Stimulated activated memory B cell treated with anti-CD40 and anti-IgM and Interleukin-4, amounts not matched to agents 10 μg/mL and 1 μg/mL and 100 μg/mL, for 72 hours (primary cell): ENCODE measurements around the gene SLC45A3.
A peak's percentile ranks its signal among the peaks of the same experiment; 100 is the strongest.

Source experiments
- ATAC-seq: fragments of 150-1000 bp; cut with Tn5 transposase; 2 replicates; pipeline ENCODE4 v1.10.0; 2021
- H3K27ac Mint-ChIP-seq: one replicate; pipeline ENCODE4 v1.8.0; 2022; ENCODE audit warnings: mild to moderate bottlenecking, mixed read lengths
- H3K27me3 Mint-ChIP-seq: one replicate; pipeline ENCODE4 v1.8.0; 2022; ENCODE audit warnings: mixed read lengths
- H3K36me3 Mint-ChIP-seq: one replicate; pipeline ENCODE4 v1.8.0; 2022; ENCODE audit warnings: mixed read lengths
- H3K4me1 Mint-ChIP-seq: one replicate; pipeline ENCODE4 v1.8.0; 2022; ENCODE audit warnings: mixed read lengths
- H3K4me3 Mint-ChIP-seq: one replicate; pipeline ENCODE4 v1.8.0; 2022; ENCODE audit warnings: mild to moderate bottlenecking, moderate library complexity, mixed read lengths
- H3K9me3 Mint-ChIP-seq: one replicate; pipeline ENCODE4 v1.8.0; 2022; ENCODE audit warnings: mixed read lengths

SLC45A3 gene

DNA sequence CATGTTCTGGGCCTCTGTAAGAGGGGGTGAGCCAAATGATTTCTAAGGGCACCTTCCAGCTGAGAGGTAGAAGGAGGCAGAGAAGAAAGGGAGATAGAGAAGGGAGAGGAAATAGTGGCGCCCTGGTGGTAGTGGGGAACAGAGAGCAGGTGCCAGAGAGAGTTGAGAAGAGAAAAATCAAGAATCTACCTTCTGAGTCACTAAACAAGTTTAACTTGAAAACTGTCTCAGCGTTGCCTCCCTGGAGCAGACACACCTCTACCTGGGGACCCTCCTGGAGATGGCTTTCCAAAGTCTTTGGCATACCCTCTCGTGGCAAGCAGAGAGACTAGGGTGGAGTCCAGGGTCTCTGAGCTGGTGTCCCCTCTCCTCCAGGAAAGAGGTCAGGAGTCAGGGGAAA lies 1.1 kb upstream of the SLC45A3 start:
- H3K36me3 Mint-ChIP-seq, result no peaks in the 10 kb centered on the region
- peak overlapping the region; percentile 83 for H3K27ac Mint-ChIP-seq
- H3K27me3 Mint-ChIP-seq, result no peaks in the 10 kb centered on the region
- ATAC-seq, result no peak
- peaks cover 32% of the 10 kb centered on the region for H3K4me1 Mint-ChIP-seq
- H3K9me3 Mint-ChIP-seq, result no peaks in the 10 kb centered on the region
- peak overlapping the region; percentile 74 for H3K4me3 Mint-ChIP-seq

DNA sequence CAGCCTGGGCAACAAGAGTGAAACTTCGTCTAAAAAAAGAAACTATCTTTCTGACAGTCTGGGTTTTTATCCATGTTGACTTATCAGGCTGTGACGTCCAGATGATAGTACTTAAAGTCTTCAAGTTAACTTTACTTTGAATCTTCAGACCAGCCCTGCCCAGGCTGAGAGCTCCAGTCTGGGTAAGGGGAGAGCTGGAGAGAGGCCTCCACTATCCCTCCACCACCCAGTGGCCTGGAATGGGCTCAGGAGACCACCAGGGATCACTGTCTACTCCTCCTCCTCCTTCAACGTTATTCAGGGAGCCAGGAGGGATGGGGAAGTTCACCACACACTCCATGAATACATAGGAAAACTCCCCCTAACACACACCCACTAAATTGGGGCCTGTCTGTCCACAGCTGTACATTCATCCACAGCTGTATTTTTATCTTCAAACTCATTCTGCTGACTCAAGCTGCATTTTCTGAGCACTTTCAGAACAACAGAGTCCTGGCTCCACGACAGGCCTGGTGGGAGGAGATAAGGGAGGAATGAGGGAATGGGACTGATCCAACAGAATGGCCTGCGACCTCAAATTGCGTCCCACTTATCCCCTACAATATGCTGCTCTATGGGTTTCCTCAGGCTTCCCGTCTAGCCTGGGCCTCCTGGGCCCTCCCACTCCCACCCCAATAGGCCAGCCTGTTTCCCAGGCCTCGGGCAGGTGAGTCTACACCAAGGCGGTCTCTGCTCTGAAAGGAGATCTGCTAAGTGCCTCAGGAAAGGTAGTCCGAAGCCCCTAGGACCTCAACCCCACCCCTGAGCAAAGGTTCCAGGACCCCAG lies 1.8 kb downstream of the SLC45A3 start:
- no peaks in the 10 kb centered on the region for H3K9me3 Mint-ChIP-seq
- H3K36me3 Mint-ChIP-seq, result no peaks in the 10 kb centered on the region
- H3K27me3 Mint-ChIP-seq, result no peaks in the 10 kb centered on the region
- peaks cover 44% of the 10 kb centered on the region for H3K4me1 Mint-ChIP-seq
- peak overlapping the region; percentile 83 for H3K27ac Mint-ChIP-seq
- ATAC-seq, result no peak
- peak overlapping the region; percentile 91 for H3K4me3 Mint-ChIP-seq

DNA sequence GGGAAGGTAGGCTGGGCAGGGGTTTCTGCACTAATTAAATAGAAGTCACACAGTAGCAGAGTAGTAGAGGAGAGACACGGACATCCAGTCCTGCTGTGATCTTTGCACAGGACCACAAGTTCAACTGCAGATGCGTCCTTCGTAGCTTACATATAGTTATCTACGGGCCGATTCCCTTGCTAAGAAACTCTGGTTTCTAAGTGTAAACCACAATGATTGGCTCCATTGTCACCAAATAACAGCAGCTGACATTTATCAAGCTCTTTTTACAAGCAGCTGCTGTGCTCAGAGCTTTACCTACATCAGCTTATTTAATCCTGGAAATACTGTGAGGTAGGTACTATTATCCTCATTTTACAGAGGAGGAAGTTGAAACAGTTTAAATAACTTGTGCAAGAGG lies 3.1 kb downstream of the SLC45A3 start:
- H3K27me3 Mint-ChIP-seq, result no peaks in the 10 kb centered on the region
- H3K9me3 Mint-ChIP-seq, result no peaks in the 10 kb centered on the region
- peak overlapping the region; percentile 12 for H3K27ac Mint-ChIP-seq
- no peak for ATAC-seq
- no peaks in the 10 kb centered on the region for H3K36me3 Mint-ChIP-seq
- no peak overlapping the region for H3K4me3 Mint-ChIP-seq
- H3K4me1 Mint-ChIP-seq, result peaks cover 55% of the 10 kb centered on the region

DNA sequence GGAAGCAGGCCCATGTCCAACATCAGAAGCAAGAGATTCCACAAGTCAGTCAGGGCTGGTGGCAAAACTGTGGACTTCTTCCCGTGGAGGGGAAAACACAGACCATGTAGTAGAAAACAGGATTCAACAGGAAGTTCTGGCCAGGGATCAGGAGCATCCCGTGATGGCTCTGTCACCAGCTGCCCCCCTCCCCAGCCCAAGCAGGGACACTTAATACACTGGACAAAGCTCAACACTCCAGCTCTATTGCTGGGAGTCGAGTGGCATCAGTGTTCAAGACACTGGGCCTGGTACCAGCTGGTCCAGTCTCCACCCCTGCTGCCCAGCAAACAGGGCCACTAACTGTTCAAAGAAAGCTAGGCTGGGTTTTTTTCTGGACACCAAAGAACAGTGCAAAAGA lies 3.7 kb downstream of the SLC45A3 start:
- H3K4me3 Mint-ChIP-seq, result no peak overlapping the region
- peaks cover 61% of the 10 kb centered on the region for H3K4me1 Mint-ChIP-seq
- peak overlapping the region; percentile 12 for H3K27ac Mint-ChIP-seq
- ATAC-seq, result no peak
- no peaks in the 10 kb centered on the region for H3K27me3 Mint-ChIP-seq
- H3K9me3 Mint-ChIP-seq, result no peaks in the 10 kb centered on the region
- H3K36me3 Mint-ChIP-seq, result no peaks in the 10 kb centered on the region

DNA sequence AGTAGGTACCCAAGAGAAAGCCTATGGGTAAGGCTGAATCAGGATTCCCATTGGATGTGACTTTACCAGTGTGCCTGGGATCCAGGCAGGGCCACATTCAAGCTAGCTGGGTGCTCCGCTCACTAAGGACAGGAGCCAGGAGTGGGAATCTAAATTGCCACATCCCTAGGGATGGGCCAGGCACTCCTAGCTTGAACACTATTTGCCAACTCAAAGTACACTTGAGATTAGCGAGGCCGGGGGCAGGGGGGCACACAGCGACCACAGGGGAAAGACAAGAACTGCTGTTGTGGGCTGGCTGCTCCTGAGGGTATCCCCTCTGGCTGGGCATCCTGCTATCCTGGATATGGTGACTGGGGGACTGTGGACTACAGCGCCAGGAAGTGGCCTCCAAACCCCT lies 4.3 kb downstream of the SLC45A3 start:
- H3K36me3 Mint-ChIP-seq, result no peaks in the 10 kb centered on the region
- H3K27me3 Mint-ChIP-seq, result no peaks in the 10 kb centered on the region
- H3K4me3 Mint-ChIP-seq, result no peak overlapping the region
- peak overlapping the region; percentile 12 for H3K27ac Mint-ChIP-seq
- no peaks in the 10 kb centered on the region for H3K9me3 Mint-ChIP-seq
- ATAC-seq, result no peak
- H3K4me1 Mint-ChIP-seq, result peaks cover 64% of the 10 kb centered on the region

DNA sequence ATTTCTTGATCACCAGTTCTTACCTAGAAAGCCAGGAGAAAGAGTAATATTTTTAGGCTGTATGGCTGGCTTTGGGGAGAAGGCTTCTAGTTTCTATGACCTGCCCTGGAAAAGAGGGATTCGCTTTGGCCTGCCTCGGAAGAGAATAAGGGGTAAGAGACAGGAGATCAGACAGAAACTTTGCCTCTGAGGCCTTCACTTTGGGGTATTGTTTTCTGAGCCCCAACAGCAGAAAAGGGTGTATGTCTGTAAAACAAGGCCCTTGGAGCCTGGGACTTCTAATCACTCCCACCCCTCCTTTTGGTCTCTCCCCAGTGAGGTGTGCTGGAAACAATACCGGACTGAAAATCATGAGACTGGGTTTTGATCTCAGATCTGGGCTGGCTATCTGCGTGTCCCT lies 5.1 kb downstream of the SLC45A3 start:
- Mint-ChIP-seq H3K27ac (peak overlapping the region; percentile 12), H3K4me1 (peaks cover 66% of the 10 kb centered on the region), H3K36me3 (no peaks in the 10 kb centered on the region), H3K9me3 (no peaks in the 10 kb centered on the region), H3K4me3 (no peak overlapping the region), H3K27me3 (no peaks in the 10 kb centered on the region)
- ATAC-seq, result no peak

DNA sequence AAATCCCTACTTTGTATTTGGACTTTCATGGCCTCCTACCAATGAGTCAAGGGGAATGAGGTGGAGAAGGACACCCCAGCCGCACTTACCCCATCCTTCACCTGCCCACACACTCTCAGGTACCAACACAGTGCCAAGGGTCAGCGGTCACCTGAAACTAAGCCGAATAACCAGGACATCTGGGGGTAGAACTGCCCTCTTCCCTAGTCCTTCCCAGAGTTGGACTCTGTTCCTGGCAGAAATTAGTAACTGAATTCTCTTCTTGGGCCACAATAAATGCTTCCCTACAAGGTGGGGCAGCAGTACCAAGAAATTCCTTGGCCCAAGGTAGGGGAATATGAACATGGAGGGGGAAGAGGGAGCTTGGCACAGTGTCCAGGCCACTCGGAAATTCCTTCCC lies 7.3 kb downstream of the SLC45A3 start:
- Mint-ChIP-seq H3K27me3 (no peaks in the 10 kb centered on the region), H3K36me3 (no peaks in the 10 kb centered on the region), H3K4me3 (no peak overlapping the region), H3K9me3 (no peaks in the 10 kb centered on the region), H3K27ac (no peak overlapping the region), H3K4me1 (peaks cover 75% of the 10 kb centered on the region)
- no peak for ATAC-seq

DNA sequence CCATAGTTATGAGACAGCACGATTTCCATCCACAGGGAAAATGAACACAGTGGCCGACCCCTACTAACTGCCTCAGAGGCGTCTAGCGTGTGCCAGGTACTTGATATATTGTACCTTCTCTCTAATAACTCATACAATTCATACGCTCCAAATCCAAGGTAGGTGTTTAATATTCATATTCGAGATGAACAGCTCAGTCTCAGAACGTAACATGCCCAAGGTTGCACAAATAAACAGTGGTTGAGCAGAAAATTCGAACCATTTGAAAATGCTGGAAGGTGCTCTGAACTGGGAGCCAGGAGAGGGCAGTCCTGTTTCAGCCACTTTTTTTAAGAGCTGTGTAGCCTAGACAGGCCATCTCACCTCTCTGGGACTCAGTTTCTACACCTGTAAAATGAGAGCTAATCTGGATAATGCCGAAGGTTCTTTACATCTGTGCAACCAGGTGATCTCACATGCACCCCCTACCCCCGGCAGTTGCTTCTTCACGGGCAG lies 7.9 kb downstream of the SLC45A3 start:
- peaks cover 79% of the 10 kb centered on the region for H3K4me1 Mint-ChIP-seq
- H3K36me3 Mint-ChIP-seq, result no peaks in the 10 kb centered on the region
- H3K27me3 Mint-ChIP-seq, result no peaks in the 10 kb centered on the region
- H3K9me3 Mint-ChIP-seq, result no peaks in the 10 kb centered on the region
- no peak overlapping the region for H3K4me3 Mint-ChIP-seq
- ATAC-seq, result no peak
- peak overlapping the region; percentile 86 for H3K27ac Mint-ChIP-seq

DNA sequence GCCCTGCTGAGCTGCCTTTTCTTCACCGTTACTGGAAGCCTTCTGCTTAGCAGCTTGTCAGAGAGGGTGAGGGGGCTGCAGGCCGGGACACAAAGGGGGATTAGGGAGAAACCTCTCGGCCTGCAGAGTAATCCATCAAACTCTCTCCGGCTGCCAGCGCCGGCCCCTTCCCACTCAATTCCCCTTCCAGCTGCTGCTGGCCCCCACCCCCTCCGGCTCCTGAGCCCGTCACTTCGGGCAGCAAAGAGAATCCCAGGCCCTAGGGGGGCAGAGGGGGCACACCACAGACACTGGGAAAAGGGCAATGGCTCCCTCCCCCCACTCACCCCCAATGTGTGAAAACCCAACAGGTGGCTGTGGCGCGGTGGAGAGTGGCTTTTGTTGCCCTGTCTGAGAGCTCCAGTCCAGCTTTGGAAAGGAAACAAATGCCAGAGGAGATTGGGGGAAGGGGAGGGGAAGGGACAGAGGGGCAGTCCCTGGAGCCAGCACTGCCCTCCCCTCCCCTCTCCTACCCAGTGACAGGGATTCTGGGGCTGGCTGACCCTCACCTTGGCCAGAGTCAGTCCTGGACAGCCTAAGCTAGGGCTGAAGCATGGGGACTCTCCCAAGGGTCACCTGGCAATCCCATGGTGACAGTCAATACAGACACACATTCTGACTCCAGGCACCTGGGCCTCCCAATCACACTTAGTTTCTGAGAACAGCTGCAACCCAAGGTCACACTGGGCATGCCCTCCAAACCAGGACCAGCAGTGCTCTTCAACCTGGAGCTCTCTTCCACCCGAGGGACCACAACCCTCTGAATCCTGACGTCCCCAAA lies 9.5 kb downstream of the SLC45A3 start:
- Mint-ChIP-seq H3K9me3 (no peaks in the 10 kb centered on the region), H3K36me3 (no peaks in the 10 kb centered on the region), H3K4me3 (peak overlapping the region; percentile 23), H3K4me1 (peaks cover 78% of the 10 kb centered on the region), H3K27ac (peak overlapping the region; percentile 86), H3K27me3 (no peaks in the 10 kb centered on the region)
- ATAC-seq, result no peak

DNA sequence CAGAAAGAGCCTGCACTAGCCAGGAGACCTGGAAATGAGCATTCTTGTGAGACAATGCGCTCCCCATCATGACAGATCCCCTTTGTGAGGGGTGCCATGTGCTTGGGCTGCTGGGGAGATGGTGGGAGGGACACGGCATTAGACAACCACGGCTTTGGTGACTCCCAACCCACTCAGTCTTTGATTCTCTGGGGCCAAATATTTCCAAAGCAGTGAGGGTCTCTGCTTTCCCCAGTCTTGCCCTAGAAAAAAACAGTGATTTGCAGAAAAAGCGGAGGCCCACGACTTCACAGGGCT lies 10.2 kb downstream of the SLC45A3 start:
- peaks cover 81% of the 10 kb centered on the region for H3K4me1 Mint-ChIP-seq
- ATAC-seq, result no peak
- peak overlapping the region; percentile 86 for H3K27ac Mint-ChIP-seq
- no peaks in the 10 kb centered on the region for H3K27me3 Mint-ChIP-seq
- peak overlapping the region; percentile 75 for H3K4me3 Mint-ChIP-seq
- H3K36me3 Mint-ChIP-seq, result no peaks in the 10 kb centered on the region
- no peaks in the 10 kb centered on the region for H3K9me3 Mint-ChIP-seq

DNA sequence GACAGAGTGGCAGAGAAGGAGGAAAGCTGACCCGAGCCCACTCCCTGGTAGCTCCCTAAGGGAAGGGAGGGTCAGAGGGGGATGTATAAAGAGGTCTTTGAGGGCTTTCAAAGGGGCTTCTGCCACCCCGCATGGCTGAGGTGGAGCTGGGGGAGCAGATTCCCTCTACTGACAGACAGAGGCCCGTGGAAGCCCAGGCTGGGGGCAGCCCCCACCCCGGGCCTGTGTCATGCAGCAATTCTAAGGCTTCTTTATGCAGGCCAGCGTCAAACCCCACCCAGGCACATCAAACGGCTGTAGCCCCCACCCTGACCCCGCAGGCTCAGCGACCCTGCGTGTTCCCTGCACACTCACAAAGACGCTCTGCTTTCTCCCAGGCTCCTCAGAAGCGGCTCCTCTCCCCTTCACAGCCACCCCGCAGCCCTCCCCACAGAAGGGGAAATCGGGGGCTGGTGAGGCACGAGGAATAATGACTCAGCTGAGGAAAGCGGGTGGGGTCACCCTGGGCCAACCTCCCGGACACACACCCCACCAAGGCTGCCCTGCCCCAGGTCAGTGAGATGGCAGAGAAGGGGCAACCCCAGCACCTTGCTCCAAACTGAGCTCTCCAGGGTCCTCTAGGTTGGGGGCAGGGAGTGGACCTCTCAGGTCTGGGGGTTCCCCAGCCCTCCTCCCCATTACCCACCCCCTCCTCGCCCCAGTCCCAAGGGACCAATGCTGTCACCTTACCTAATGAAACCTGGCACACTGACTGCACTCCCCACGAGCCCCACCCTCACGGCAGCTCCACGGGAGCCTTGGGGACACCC lies 10.8 kb downstream of the SLC45A3 start:
- ATAC-seq, result peak; percentile 77
- Mint-ChIP-seq H3K27ac (peak overlapping the region; percentile 86), H3K4me3 (peak overlapping the region; percentile 75), H3K4me1 (peaks cover 86% of the 10 kb centered on the region), H3K36me3 (no peaks in the 10 kb centered on the region), H3K27me3 (no peaks in the 10 kb centered on the region), H3K9me3 (no peaks in the 10 kb centered on the region)

DNA sequence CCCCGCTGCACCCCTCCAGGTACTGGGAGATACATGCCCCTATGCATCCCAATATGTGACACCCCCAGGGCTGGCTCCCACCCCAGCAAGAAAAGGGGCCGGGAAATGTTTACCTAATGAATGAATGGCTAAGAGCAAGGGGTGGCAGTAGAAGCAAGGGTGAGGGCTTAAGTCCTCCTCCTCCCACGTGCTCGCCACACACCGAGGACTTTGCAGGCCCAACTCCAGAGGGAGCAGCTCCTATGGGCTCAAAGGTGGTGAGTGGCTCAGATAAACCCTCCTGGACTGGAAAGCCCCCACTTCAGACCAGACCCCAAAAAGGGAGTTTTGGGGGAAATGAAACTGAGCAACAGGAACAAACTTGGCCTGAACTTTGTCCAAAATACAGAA lies 11.4 kb downstream of the SLC45A3 start:
- Mint-ChIP-seq H3K4me3 (peak overlapping the region; percentile 75), H3K27me3 (no peaks in the 10 kb centered on the region), H3K27ac (peak overlapping the region; percentile 86), H3K9me3 (no peaks in the 10 kb centered on the region), H3K4me1 (peaks cover 92% of the 10 kb centered on the region), H3K36me3 (no peaks in the 10 kb centered on the region)
- peak; percentile 75 for ATAC-seq

DNA sequence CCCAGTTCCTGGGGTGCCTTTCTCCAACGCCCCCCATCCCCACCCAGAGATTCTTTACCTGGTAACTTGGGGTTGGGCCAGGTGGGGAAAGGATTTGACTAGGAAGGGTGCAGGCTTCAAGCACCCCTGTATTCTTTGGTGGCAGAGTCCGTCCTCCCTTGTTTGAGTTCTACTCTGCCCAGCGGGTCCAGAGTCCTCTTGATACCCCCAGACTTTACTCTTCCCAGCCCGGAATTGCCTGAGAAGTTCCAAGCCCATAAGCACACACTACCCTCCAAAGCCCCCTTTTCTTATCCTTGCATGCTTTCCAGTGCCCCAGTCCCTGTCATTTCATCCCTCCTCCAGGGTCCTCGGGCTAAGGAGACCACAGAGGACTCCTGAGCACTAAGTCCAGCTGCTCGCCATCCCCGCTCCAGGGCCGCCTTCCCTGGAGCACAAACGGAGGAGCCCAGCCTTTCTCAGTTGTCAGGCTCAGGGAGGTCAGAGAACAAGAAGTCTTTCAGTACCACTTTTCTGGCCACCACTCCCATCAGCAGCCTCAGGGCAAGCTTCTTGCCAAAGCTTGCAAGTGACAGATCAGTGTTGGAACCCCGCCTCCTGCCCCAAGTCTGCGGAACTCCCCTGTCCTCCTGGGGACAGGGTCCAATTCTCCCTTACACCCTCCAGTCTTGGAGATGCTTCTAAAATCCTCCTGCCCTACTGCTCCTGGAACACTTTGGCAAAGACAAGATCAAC lies 12.2 kb downstream of the SLC45A3 start:
- H3K36me3 Mint-ChIP-seq, result peaks cover 4% of the 10 kb centered on the region
- peak overlapping the region; percentile 86 for H3K27ac Mint-ChIP-seq
- no peaks in the 10 kb centered on the region for H3K27me3 Mint-ChIP-seq
- peak overlapping the region; percentile 46 for H3K4me3 Mint-ChIP-seq
- ATAC-seq, result no peak
- H3K9me3 Mint-ChIP-seq, result no peaks in the 10 kb centered on the region
- H3K4me1 Mint-ChIP-seq, result peaks cover 87% of the 10 kb centered on the region

DNA sequence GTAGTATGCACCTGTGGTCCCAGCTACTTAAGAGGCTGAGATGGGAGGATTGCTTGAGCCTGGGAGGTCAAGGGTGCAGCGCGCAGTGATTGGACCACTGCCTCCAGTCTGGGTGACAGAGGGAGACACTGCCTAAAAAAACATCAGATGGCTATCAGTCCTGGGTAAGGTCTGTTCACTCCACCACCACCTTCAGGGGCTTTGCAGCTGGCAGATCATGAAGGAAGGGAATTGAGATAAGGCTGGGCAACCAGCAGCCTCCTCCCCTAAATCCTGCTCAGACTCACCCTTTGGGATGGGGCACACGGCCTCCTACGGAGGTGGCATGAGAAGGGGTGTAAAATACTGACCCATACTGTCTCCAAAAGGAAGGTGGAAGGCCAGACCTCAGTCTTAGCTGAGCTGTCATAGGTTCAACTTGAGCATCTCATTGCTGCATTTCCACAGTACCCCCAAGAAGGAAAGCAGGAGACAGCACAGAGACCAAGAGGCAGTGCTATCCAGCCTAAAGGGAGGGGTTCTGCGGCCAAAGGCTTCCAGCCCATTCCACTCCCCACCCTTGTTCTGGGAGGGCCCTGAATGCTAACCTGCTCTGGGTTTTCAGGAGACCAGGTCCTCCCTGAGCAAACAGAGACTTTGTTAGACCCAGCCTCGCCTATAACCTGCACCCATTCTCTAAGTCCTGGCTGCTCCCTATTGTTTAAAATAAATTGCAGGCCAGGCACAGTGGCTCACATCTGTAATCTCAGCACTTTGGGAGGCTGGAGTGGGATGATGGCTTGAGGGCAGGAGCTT lies 13.7 kb downstream of the SLC45A3 start:
- H3K4me3 Mint-ChIP-seq, result no peak overlapping the region

More for the DNA sequence above, 13.7 kb downstream of the SLC45A3 start:
- H3K36me3 Mint-ChIP-seq, result peaks cover 4% of the 10 kb centered on the region
- no peaks in the 10 kb centered on the region for H3K9me3 Mint-ChIP-seq
- H3K27me3 Mint-ChIP-seq, result no peaks in the 10 kb centered on the region
- ATAC-seq, result no peak
- peak overlapping the region; percentile 86 for H3K27ac Mint-ChIP-seq
- peaks cover 86% of the 10 kb centered on the region for H3K4me1 Mint-ChIP-seq
